HG02884 (cell line): ENCODE data around the gene KRT33B.
"Not testable (repeated sequence)": the region's sequence is repeated elsewhere in the genome, so short reads cannot be mapped to it uniquely, and the experiment has no call there.

Experiments used
- ATAC-seq: cut with Tn5 transposase; IDR thresholded peaks from one replicate; pipeline ENCODE4 v1.9.1; 2021; ENCODE audit warnings: mild to moderate bottlenecking, moderate library complexity; ENCODE audit not compliant: unreplicated experiment

The KRT33B gene

DNA sequence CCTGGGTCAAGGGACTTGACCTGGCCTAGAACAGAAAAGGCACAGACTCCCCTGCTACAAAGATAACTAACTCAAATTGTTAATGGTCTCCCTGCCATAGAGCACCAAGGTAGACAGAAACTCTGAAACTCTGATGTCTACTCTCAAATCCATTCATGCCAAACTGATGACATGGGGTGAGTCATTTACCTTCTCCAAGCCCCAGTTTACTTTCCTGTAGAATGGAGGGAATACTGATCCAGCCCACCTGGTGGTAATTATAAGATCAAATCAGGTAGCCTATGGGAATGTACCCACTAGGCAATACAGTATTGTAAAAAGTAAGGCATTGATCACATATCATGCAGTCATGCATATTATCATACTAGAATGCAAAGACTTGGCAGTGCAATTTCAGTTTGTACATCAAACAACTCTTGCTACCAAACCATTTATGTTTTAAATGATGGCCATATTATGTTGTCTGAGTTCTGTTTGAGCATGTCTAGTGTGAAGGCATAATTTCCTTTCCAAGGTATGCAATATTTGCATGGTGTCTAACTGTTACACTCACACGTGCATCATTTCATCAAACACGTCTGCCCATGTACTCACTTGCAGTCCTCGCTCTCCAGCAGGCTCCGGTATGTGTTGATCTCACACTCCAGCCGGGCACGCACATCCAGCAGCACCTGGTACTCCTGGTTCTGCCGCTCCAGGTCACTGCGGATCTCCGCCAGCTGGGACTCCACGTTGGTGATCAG is 24.8 kb upstream of the KRT33B start:
- no peak for ATAC-seq

DNA sequence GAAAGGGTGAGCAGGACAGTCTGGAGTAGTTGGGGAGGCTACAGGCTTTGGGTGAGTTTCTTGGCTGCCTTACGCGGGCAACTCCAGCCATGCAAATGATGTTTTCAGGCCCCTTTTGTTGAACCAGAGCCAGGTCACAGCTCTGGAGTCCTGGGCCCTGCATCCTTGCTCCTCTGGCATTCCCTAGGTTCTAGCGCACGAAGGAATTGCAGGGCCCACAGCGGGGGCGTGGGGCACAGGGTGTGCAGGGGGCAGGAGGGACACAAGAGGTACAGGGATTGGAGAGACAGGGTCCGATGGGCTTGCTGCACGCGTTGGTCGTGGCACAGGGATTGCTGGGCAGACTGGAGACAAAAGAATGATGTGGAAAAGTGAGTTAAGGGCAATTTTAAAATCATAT is 24.2 kb upstream of the KRT33B start:
- ATAC-seq: no peak

DNA sequence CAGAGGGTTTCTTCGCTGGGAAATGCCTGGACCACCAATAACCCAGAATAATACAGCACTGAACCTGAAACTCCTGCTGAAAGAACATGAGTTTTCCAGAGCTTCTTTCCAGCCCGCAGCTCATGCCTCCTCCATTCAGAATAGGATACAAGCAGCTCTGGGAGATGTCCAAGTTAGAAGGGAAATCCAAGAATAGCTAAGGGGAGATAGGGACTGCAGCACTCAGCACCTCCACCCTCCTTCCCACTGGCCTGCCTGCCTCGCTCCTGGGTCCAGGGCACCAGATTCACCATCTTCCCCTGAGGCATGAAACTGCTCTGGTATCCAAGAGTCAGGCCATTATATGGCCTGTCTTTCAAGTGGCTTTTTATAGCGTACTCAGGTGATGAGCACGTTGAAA is 23.7 kb upstream of the KRT33B start:
- no peak for ATAC-seq

DNA sequence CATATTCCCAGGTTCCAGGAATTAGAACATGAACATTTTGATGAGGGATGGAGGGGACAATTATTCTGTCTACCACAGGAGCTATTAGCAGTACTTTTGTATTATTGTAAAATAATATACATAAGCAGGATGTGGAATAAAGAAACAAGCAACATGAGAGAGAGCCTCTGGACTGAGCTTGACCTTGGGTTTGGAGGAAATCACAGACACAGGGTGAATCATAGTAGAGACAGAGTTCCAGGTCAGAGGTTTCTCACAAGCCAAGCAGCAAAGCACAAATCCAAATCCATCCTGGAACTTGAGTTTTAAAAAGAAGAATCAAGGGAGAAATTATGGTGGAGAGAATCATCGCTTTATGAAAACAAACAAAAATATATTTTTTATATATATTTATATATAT is 22.7 kb upstream of the KRT33B start:
- no peak for ATAC-seq

DNA sequence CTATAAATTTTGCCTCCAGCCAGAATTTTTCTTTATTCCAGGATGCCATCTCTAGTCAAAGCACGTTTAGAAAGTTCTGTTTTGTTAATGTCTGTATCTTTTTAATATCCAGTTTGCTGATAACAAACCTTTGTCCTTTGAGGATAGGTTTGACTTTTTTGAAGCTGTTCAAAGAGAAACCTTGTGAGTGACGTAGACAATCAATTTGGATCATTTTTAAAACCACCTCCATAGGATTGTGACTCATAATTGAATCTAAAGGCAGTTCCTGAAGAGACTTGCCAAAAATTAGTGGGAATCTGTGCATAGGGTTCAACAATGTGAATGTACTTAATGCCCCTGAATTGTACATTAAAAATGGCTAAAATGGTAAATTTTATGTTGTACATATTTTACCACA is 21.9 kb upstream of the KRT33B start:
- no peak for ATAC-seq

DNA sequence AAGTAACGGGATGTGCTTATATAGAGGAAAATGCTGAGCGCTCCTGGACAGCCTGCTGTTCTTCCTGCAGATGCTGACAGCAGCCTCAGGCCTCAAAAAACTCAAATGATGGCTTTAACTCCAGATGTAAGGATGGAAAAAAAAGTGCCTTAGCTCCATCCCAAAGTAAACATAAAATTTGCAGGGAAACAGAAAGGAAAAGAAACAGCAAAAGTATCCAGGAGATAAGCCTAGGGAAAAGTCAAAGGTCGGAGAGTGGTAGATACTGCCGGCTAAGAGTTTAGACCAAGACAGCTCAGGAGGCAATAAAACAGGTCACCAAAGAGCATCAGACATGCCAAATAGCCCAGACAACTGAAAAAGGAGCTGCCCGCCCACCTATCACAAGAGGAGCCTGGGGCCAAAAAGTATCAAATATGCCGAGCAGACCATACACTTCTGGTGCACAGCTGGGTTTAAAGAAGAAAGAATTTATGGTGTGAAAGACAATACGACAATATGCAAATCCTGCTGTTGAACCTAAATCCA is 20.9 kb upstream of the KRT33B start:
- ATAC-seq: no peak

DNA sequence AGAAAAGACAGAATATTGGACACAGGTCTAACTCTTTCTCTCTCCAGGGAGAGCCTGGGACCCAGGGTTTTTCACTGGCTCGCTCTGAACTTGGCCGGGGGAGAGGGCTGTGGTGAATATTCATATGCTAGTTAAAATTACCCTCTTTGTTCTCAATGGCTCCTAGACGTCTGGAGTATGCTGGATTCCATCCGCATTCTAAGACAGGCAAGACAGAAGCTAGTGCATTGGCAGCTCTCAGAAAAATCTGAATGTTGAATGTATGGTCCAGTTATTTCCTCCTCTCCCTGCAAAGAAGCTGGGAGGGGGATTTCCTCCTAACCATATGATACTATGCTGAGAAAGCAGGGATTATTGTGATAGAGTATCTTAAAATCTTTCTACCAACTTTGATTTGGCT is 18.1 kb upstream of the KRT33B start:
- no peak for ATAC-seq

DNA sequence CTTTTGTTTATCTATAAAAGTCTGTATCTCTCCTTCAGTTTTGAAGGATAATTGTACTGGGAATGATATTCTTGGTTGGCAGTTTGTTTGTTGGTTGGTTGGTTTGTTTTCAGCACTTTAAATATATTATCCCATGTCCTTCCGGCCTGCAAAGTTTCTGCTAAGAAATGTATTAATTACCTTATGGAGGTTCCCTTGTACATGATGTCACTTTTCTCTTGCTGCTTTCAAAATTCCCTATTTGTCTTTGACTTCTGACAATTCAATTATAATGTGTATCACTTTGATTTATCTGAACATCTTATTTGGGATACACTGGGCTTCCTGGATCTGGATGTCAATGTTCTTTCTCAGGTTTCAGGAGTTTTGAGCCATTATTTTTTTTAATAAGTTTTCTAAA is 16.6 kb upstream of the KRT33B start:
- ATAC-seq: no peak

DNA sequence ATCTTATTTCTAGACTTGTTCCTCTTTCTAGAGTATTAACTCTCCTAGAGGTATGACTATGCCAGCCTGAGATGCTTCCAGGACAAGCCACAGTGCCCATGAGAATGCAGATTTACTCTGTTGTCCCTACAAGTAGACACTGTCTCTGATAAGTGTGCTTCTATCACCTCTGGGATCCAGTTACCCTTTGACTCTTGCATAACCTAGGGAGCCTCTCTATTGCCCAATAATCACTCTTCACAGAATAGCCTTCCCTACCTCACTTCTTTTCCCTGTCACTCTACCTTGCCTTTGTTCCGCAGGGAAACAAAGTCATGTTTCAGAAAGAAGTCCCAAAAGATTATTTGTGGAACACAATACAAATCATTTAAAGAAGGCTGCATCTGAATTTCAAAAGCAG is 14.1 kb upstream of the KRT33B start:
- ATAC-seq: no peak

DNA sequence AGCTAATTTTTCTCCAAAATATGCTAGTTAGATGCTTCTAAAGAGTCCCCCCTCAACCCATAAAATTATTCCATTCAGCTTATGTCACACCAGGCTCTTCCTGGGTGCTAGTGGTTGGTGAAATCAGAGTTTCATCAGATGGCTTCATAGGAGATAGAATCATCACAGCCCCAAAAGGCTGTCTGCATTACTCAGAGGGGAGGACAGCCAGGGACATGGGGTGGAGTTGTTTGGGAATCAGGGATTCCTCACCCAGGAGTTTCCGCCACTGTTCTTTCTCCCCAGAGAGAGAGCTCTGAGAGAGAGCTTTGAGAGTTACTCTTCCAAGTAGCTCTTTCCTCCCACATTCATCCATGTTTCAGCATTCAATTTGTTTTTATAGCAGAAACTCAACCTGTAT is 12.8 kb upstream of the KRT33B start:
- no peak for ATAC-seq

DNA sequence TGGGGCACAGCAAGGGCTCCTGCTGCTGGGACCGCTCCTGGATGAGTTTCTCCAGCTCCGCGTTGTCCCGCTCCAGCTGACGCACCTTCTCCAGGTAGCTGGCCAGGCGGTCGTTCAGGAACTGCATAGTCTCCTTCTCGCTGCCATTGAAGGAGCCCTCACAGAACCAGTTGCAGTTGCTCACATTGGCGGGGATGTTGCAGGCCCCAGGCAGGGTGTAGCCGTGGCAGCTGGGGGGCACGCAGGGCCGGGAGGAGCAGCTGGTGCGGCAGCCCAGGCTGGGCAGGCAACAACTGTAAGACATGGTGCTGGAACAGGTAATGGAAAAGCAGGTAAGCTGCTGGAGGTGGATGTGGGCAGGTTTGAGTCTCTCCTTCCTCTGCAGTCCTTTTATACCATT is 12.3 kb upstream of the KRT33B start, which contains the start of gene KRT34:
Gene KRT34 (minus strand): TSS at position 364 of the 400 bp plus-strand sequence. CDS start 60 bp downstream, at position 304.
- not testable (repeated sequence) for ATAC-seq

DNA sequence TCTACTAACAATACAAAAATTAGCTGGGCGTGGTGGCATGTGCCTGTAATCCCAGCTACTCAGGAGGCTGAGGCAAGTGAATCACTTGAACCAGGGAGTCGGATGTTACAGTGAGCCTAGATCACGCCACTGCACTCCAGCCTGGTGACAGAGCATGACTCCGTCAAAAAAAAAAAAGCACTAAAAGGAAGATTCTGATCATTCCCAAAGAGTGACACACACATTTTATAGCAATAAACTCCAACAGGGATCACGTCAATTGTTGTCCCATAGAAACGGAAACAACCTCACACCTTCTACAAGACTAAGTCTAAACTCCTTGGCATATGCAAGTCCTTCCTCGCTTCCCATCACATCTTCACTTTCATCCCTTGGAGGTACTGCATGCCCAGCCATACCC is 10.5 kb upstream of the KRT33B start:
- not testable (repeated sequence) for ATAC-seq

DNA sequence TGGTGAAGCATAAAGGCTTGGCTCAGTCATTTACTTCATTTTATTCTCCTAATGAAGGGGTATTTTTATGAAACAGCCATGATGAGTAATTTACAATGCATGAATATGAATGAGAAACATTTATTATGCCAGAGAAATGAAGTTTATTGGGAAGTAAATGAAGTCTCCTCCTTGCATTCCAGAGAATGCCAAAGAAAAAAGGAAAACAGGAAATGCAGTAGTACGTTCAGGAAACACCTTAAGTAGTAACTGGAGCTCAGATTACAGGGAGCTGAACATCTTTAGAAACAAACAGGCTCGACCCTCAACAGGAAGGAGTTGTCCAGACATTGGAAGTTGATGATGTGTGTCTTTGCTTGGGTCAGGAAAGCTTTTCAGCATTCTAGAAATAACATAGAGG is 7.9 kb upstream of the KRT33B start:
- no peak for ATAC-seq

DNA sequence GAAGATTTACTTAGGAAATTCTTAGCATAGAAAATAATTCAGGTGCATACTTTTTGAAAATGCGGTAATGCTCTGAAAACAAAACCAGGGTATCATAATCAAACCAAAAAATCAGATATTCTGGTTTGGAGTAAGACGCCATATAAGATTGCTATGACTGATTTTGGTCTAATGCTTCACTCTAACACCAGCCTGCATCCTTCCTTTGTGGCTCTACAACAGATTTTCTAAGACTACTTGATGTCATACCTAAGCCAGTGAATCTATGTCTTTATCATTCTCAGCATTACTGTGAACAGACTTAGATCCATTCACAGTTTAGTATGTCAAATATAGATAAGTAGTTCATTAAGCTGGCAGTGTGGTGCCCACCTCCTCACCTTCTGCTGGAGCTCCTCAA is 590 bp downstream of the KRT33B start:
- ATAC-seq: no peak

DNA sequence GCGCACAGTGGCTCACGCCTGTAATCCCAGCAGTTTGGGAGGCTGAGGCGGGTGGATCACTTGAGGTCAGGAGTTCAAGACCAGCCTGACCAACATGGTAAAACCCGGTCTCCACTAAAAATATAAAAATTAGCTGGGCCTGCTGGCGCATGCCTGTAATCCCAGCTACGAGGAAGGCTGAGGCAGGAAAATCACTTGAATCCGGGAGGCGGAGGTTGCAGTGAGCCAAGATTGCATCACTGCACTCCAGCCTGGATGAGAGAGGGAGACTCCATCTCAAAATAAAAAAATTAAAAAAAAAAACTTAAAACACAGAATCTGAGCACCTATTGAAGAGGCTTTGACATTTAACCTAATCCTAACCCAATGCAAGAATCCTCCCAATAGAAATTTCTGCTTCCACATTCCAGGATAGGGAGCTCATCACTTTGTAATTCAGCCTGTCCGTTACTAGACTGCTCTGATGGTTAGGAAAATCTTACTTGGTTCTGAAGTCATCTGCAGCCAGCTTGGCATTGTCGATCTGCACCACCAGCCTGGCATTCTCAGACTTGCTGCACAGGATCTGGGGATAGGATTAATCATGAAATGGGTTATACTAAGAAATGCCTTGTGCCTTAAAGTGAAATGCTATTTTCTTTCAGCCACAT is 2.1 kb downstream of the KRT33B start:
- no peak for ATAC-seq

DNA sequence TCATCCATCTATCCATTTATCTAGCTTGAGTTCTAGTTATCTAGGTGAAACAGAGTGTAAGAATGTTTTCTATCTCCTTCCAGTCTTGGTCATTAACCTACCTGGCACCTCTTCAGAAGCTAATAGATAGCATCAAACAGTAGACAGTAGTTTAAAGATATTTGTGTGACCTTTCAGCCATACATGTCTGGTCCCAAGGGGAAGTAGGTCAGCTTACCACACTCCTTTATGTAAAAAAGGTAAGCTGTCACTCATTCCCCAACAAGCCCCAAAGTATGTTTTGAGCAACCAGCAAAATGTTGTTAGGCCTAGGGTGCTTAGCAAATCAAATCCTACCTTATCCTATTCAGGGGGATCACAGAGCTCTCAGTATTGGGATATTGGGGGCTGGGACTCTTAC is 3.5 kb downstream of the KRT33B start:
- ATAC-seq: no peak

DNA sequence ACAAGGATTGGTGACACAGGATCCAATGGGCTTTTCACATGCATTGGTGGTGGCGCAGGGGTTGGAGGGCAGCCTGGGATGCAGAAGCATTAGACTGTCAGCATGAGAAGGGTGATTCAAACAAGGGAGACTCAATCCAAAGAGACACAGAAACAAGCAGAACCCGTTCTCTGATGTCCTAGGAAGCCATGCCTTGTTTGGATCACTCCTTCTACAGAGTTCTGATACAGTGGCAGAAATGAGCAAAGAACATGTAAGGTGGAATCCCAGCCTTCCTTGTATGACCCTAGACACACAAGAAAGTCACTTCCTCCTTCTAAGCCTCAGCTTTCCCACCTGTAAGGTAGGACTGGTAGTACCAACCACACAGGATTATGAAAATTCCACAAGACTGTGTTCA is 5.7 kb downstream of the KRT33B start:
- ATAC-seq: no peak

DNA sequence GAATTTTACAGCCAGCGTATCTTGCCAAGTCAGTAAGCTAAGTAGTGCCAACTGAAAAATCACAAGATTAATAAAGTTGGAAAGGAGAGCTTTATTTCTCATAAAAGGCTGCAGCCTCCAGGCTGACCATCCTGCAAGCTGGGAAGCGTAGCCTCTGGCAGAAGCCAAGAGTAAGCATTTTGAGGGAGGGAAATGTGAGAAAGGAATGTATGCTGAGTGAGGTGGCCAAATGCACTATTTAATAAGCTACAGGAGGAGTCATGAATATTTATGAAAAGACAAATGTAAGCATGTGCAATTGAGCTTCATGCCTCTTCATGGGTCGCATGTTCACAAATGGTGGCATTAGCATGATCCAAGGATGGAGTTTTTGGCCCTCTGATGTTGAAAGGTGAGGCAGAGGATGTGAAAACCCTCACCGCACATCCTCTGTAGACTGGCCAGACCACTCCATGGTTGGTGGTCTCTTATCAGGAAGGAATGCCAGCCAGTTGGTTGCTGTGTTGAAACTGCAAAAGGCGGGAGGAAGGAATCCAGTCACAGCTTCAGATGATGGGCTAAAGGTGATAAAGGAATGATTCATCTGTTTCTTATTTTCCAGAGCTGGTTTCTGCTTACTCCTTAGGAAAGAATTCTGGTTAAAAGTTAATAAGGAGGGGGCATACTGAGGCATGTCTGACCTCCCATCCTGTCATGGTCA is 9.2 kb downstream of the KRT33B start:
- ATAC-seq: no peak

DNA sequence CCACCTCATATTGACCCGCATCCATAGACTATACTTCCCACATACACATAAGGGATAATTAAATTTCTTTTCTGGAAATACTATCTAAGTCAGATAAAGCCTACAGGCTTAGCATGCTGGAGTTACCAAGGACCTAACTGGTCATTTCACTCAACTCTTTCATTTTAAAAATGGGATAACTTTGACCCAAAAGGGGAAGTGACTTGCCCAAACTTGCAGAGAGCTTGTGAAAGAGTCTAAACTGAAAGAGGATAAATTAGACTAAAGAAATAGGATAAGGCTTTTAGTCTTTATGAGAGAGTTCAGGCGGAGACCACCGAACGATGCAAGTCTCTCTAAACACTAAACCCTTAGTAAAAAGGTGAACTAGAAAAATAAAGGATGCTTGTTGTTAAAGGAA is 15.1 kb downstream of the KRT33B start:
- ATAC-seq: no peak

DNA sequence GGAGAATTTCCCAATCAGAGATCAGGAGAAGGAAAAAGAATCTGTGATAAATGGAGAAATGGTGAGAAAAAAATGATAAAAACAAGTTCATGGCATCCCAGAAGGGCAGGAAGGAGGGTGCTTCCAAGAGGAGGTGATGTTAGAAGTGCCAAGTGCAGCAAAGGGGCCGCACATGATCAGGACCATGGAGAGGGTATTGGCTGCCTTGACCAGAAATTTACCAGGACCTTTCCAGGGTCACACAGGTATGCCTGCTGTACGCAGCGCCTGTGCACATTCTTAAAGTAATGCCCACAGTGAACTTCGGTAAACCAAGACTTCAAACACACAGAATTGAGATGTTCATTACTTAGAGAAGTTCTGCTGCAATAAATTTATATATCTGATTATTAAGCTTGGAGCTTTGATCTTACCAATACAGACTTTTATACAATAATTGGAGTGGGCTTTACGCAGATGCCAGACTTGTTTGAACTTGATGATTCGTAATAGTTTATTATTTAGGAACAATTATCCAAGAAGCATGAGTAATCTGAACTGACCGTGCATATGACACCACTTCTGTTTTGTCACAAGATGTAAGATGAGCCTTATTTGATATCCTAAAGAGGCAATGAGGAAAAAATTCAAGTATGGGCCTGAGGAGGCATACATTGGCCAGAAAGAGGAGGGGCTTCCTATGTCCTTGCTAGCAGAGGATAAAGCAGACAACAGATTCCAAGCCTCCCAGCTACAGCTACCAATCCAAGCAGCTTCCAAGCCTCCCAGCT is 16.8 kb downstream of the KRT33B start:
- no peak for ATAC-seq

DNA sequence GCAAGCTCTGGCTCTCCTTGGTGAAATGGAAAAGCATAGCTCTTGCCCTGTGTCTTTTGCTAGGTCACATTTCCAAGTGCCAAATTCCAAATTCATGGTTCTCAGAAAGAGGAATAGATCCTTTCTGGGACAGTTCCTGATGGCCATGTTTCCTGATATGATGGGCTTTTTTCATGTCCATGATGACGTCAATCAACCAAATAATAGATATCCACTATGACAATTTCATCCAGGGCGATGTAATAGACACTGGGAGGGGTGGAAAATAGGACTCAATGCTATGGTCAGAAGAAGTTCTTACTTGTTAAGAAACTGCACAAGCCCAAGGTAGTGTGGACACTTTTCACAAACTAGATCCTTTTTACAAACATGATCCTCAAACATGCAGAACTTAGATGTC is 18.4 kb downstream of the KRT33B start:
- no peak for ATAC-seq
